ENCODE results near the gene NSF.
"Not testable (repeated sequence)": the region's sequence is repeated elsewhere in the genome, so short reads cannot be mapped to it uniquely, and the experiment has no call there.

The NSF gene

DNA sequence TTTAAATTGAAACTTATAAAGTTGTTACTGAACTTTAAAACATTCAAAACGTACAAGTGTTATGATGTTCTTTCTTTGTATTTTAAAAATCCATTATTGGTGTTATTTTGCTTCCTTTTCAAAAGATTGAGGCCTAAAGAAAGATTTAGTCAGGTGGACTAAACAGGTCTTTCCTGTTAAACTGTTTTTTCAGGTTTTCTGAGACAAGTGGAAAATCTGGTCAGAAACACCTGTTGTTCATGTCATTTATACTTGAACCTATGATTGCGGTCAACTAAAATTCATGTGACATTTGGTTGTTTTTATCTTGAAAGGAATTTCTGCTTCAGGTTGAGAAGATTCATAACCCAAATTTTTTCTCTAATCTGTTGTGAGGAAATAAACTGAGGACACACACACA, 108.5 kb downstream of the NSF start:
- H3K27me3 ChIP-seq; H3K4me1 ChIP-seq; H3K36me3 ChIP-seq; intact Hi-C loops (cut with DNase I; ENCODE audit: low total_unique reads); DNase-seq; H3K9me3 ChIP-seq; H3K4me3 ChIP-seq; H3K27ac ChIP-seq: not testable (repeated sequence)

- Histone ChIP-seq H3K4me1 (no peaks in the 10 kb centered on the region), H3K4me3 (no peak overlapping the region), H3K27me3 (no peaks in the 10 kb centered on the region), H3K9me3 (no peaks in the 10 kb centered on the region), H3K27ac (no peak overlapping the region), H3K36me3 (peaks cover 0 to 43% (median 14%) of the 10 kb centered on the region in 3 donors)
- no peak for DNase-seq
- TF ChIP-seq, protein P1, sequence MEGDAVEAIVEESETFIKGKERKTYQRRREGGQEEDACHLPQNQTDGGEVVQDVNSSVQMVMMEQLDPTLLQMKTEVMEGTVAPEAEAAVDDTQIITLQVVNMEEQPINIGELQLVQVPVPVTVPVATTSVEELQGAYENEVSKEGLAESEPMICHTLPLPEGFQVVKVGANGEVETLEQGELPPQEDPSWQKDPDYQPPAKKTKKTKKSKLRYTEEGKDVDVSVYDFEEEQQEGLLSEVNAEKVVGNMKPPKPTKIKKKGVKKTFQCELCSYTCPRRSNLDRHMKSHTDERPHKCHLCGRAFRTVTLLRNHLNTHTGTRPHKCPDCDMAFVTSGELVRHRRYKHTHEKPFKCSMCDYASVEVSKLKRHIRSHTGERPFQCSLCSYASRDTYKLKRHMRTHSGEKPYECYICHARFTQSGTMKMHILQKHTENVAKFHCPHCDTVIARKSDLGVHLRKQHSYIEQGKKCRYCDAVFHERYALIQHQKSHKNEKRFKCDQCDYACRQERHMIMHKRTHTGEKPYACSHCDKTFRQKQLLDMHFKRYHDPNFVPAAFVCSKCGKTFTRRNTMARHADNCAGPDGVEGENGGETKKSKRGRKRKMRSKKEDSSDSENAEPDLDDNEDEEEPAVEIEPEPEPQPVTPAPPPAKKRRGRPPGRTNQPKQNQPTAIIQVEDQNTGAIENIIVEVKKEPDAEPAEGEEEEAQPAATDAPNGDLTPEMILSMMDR (IDR thresholded peaks at IDR 0.05): no peak
- intact Hi-C loops (cut with DNase I; ENCODE audit: low total_unique reads): no loop called here
Measured at GRCh38 chr17:46717999-46718398, 127.5 kb downstream of the NSF start.

- TF ChIP-seq, protein P1 (IDR thresholded peaks at IDR 0.05): no peak
- intact Hi-C loops (cut with DNase I; ENCODE audit: low total_unique reads): no loop called here
- DNase-seq: no peak
Measured at GRCh38 chr17:46719891-46720290, 129.4 kb downstream of the NSF start.

DNA sequence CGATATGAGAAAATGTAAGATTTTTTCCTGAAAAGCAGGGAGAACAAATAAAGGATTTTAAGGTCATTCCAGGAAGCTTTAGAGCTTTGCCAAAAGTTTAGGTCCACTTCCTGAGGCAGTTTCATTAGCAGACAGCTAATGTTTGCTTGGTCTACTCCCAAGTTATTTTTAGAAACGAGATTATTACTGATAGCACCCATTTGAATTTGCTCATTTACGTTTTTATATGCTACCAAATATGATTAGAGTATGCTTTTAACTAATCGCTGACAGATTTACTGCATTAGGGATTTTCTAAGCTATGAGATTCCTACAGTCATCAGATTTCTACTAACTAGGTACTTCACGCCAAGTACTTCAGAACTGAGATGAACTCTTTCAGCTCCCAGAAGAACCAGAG, 129.9 kb downstream of the NSF start:
- H3K9me3 ChIP-seq: no peaks in the 10 kb centered on the region
- no peaks in the 10 kb centered on the region for H3K4me1 ChIP-seq
- intact Hi-C loops (cut with DNase I; ENCODE audit: low total_unique reads): no loop called here
- no peak overlapping the region for H3K27ac ChIP-seq
- no peak overlapping the region for H3K4me3 ChIP-seq
- H3K36me3 ChIP-seq: peaks cover 0 to 25% (median 14%) of the 10 kb centered on the region in 3 donors
- TF ChIP-seq, protein P1 (IDR thresholded peaks at IDR 0.05): no peak
- H3K27me3 ChIP-seq: no peaks in the 10 kb centered on the region
- no peak for DNase-seq

More at GRCh38 chr17:46719891-46720290, 129.4 kb downstream of the NSF start:
- Histone ChIP-seq H3K9me3 (no peaks in the 10 kb centered on the region), H3K36me3 (peaks cover 0 to 30% (median 14%) of the 10 kb centered on the region in 3 donors), H3K4me1 (no peaks in the 10 kb centered on the region), H3K4me3 (no peak overlapping the region), H3K27ac (no peak overlapping the region), H3K27me3 (no peaks in the 10 kb centered on the region)

GRCh38 chr17:46722662-46723285, 132.3 kb downstream of the NSF start:
- Histone ChIP-seq H3K36me3 (peaks cover 0 to 24% (median 3%) of the 10 kb centered on the region in 3 donors), H3K4me1 (no peaks in the 10 kb centered on the region), H3K4me3 (no peak overlapping the region), H3K27me3 (no peaks in the 10 kb centered on the region), H3K27ac (no peak overlapping the region), H3K9me3 (no peaks in the 10 kb centered on the region)
- DNase-seq: no peak
- intact Hi-C loops (cut with DNase I; ENCODE audit: low total_unique reads): no loop called here
- TF ChIP-seq, protein P1 (IDR thresholded peaks at IDR 0.05): no peak

- DNase-seq: no peak
Measured at GRCh38 chr17:46726206-46726605, 135.7 kb downstream of the NSF start.

More at GRCh38 chr17:46726206-46726605, 135.7 kb downstream of the NSF start:
- intact Hi-C loops (cut with DNase I; ENCODE audit: low total_unique reads): no loop called here
- Histone ChIP-seq H3K27me3 (no peaks in the 10 kb centered on the region), H3K36me3 (peaks cover 0 to 26% (median 0%) of the 10 kb centered on the region in 3 donors), H3K4me1 (no peaks in the 10 kb centered on the region), H3K27ac (no peak overlapping the region), H3K4me3 (no peak overlapping the region), H3K9me3 (no peaks in the 10 kb centered on the region)
- TF ChIP-seq, protein P1 (IDR thresholded peaks at IDR 0.05): no peak
